Stimulated activated CD8-positive, alpha-beta memory T cell treated with anti-CD3 and anti-CD28 coated beads, Interleukin-4, amount 100 ng/mL, for 48 hours (primary cell): ENCODE measurements around the gene EPN3.

ENCODE experiments used
- DNase-seq: peaks from one replicate; pipeline ENCODE4 v3.0.0-alpha.2; 2020

Gene EPN3

DNA sequence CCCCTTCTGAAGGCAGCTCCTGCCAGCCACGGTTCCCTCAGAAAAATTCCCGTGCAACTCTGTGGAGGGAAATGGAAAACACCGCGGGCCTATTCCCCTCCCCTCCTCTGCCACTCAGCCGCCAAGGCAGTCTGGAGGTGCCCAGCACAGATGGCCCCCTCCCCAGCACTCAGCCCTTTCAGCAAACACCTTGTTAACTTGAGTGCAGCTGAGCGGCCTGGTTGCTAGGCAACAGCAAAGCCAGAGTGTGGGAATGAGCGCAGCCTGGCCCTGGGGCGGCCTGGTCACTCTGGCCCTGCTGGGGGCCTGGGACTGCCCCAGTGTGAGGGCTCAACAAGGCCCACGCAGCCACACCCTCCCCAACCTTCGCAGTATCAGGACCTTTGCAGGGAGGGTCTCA is 60.8 kb downstream of the EPN3 start:
- no peak for DNase-seq
